ENCODE results near the gene SNRNP35.

DNA sequence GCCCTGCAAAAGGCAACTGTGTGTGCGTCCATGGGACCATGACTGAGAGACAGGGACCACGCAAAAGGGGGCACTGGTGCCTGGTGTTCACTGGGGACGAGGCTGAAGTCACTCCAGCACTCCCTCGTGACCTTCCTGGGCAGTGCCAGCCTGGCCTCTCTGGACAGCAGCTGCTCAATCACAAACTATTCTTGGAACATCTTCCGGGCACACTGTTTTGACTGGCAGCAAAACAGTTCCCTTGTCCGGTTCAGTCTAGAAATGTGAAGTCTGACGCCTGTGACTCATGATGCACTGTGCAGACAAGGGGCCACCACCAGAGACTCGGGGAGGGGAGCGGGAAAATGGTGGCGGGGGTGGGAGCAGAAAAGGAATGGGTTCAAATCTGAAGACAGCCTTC is 20.8 kb downstream of the SNRNP35 start:
- TF ChIP-seq, protein P1, sequence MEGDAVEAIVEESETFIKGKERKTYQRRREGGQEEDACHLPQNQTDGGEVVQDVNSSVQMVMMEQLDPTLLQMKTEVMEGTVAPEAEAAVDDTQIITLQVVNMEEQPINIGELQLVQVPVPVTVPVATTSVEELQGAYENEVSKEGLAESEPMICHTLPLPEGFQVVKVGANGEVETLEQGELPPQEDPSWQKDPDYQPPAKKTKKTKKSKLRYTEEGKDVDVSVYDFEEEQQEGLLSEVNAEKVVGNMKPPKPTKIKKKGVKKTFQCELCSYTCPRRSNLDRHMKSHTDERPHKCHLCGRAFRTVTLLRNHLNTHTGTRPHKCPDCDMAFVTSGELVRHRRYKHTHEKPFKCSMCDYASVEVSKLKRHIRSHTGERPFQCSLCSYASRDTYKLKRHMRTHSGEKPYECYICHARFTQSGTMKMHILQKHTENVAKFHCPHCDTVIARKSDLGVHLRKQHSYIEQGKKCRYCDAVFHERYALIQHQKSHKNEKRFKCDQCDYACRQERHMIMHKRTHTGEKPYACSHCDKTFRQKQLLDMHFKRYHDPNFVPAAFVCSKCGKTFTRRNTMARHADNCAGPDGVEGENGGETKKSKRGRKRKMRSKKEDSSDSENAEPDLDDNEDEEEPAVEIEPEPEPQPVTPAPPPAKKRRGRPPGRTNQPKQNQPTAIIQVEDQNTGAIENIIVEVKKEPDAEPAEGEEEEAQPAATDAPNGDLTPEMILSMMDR (IDR thresholded peaks at IDR 0.05), result no peak
- TF ChIP-seq POLR2AphosphoS5 (IDR thresholded peaks at IDR 0.05), result no peak
- no peak for TF ChIP-seq POLR2A (IDR thresholded peaks at IDR 0.05)
- TF ChIP-seq EP300 (IDR thresholded peaks at IDR 0.05), result no peak

Measured in suprapubic skin (tissue), 4 donors.